Left lung (tissue), 10 donors: ENCODE data around the gene MFF. TPM values are rescaled to one million over a fixed set of nuclear protein-coding genes. Genes with fewer than 3 reads are reported as not detected.
A peak's percentile ranks its signal among the peaks of the same experiment; 100 is the strongest.

Experiments
- ATAC-seq: fragments of 200-7000 bp; cut with Tn5 transposase; one replicate; pipeline ENCODE4 v1.9.1; 2020; ENCODE audit warnings: moderate library complexity
- DNase-seq, 4 donors: peaks; one replicate each; pipeline ENCODE4 v3.0.0-alpha.2; 2013 to 2020
- H3K27ac ChIP-seq, 2 donors: fragments of 200-600 bp; sonication (generic) in 1 of 2; one replicate each; pipeline versions ENCODE4 v1.5.0 to v1.8.0; 2020 to 2021
- H3K27me3 ChIP-seq, 2 donors: fragments of 200-600 bp; sonication (generic) in 1 of 2; one replicate each; pipeline versions ENCODE4 v1.5.0 to v1.8.0; 2020 to 2021
- H3K36me3 ChIP-seq, 2 donors: fragments of 200-600 bp; sonication (generic) in 1 of 2; one replicate each; pipeline versions ENCODE4 v1.5.0 to v1.8.0; 2020 to 2021
- H3K4me1 ChIP-seq, 2 donors: fragments of 200-600 bp; one replicate each; pipeline ENCODE4 v1.8.0; 2021
- H3K4me3 ChIP-seq, 2 donors: fragments of 200-600 bp; sonication (generic) in 1 of 2; one replicate each; pipeline versions ENCODE4 v1.5.0 to v1.8.0; 2020 to 2021; ENCODE audit warnings: mild to moderate bottlenecking in 1 of 2
- H3K9me3 ChIP-seq, 2 donors: fragments of 200-600 bp; sonication (generic) in 1 of 2; one replicate each; pipeline versions ENCODE4 v1.5.0 to v1.8.0; 2020 to 2021
- intact Hi-C, 2 donors: fragments of 100-400 bp; cut with DNase I; formaldehyde crosslinking; loops; one replicate each; pipeline versions ENCODE4 v1.11.2 to v1.14.2; 2022
- polyA plus RNA-seq, 6 donors: library from polyadenylated mRNA; unstranded; fragments of 120-200 nt; gene quantifications; one replicate each; pipeline ENCODE4 v1.2.1, GENCODE V29; 2013; ENCODE audit not compliant: insufficient read length in 6 of 6
- total RNA-seq, 2 donors: library from RNA; stranded (reverse); fragmentation: NEBNext Ultra II Directional; extraction: Animal tissue kit (Norgen Biotek cat#: 25700); gene quantifications; one replicate each; pipeline ENCODE4 v1.2.1, GENCODE V29; 2021
- TF ChIP-seq, protein P1 (sequence below), 2 donors: fragments of 200-600 bp; sonication (generic) in 1 of 2; IDR thresholded peaks; one replicate each; pipeline versions ENCODE4 v1.5.0 to v1.8.0; 2021; ENCODE audit warnings: antibody characterized with exemption in 2 of 2
- donor health status: DM: no; HTN: yes; CAD: no.
- donor health status: DM: no; HTN: no; CAD: no.

The MFF gene
- total and polyA plus RNA-seq, 8 donors: 53.2 to 124 (median 106) TPM

GRCh38 chr2:227287771-227288170, 37.3 kb upstream of the MFF start:
- Histone ChIP-seq H3K9me3 (no peaks in the 10 kb centered on the region), H3K4me1 (no peaks in the 10 kb centered on the region), H3K36me3 (no peaks in the 10 kb centered on the region), H3K27me3 (no peaks in the 10 kb centered on the region), H3K4me3 (no peak overlapping the region), H3K27ac (no peak overlapping the region)
- TF ChIP-seq, protein P1, sequence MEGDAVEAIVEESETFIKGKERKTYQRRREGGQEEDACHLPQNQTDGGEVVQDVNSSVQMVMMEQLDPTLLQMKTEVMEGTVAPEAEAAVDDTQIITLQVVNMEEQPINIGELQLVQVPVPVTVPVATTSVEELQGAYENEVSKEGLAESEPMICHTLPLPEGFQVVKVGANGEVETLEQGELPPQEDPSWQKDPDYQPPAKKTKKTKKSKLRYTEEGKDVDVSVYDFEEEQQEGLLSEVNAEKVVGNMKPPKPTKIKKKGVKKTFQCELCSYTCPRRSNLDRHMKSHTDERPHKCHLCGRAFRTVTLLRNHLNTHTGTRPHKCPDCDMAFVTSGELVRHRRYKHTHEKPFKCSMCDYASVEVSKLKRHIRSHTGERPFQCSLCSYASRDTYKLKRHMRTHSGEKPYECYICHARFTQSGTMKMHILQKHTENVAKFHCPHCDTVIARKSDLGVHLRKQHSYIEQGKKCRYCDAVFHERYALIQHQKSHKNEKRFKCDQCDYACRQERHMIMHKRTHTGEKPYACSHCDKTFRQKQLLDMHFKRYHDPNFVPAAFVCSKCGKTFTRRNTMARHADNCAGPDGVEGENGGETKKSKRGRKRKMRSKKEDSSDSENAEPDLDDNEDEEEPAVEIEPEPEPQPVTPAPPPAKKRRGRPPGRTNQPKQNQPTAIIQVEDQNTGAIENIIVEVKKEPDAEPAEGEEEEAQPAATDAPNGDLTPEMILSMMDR (IDR thresholded peaks at IDR 0.05): no peak
- intact Hi-C loops: no loop called here
- ATAC-seq (no peak), DNase-seq (no peak)

GRCh38 chr2:227292314-227292713, 32.7 kb upstream of the MFF start:
- Histone ChIP-seq H3K36me3 (no peaks in the 10 kb centered on the region), H3K9me3 (no peaks in the 10 kb centered on the region), H3K27ac (no peak overlapping the region), H3K4me1 (no peaks in the 10 kb centered on the region), H3K4me3 (no peak overlapping the region), H3K27me3 (no peaks in the 10 kb centered on the region)
- no peak for ATAC-seq
- intact Hi-C loops: no loop called here
- TF ChIP-seq, protein P1 (IDR thresholded peaks at IDR 0.05): no peak
- no peak for DNase-seq

GRCh38 chr2:227293531-227293930, 31.5 kb upstream of the MFF start:
- H3K27me3 ChIP-seq: no peaks in the 10 kb centered on the region
- H3K4me1 ChIP-seq: no peaks in the 10 kb centered on the region
- no peak for DNase-seq
- TF ChIP-seq, protein P1 (IDR thresholded peaks at IDR 0.05): no peak
- no peak overlapping the region for H3K27ac ChIP-seq
- no peaks in the 10 kb centered on the region for H3K36me3 ChIP-seq
- ATAC-seq: no peak
- H3K4me3 ChIP-seq: no peak overlapping the region
- H3K9me3 ChIP-seq: no peaks in the 10 kb centered on the region
- intact Hi-C loops: no loop called here

- TF ChIP-seq, protein P1 (IDR thresholded peaks at IDR 0.05): no peak
- intact Hi-C loops: no loop called here
- H3K36me3 ChIP-seq: no peaks in the 10 kb centered on the region
- no peaks in the 10 kb centered on the region for H3K27me3 ChIP-seq
- no peak for ATAC-seq
- H3K4me1 ChIP-seq: no peaks in the 10 kb centered on the region
- no peaks in the 10 kb centered on the region for H3K9me3 ChIP-seq
- no peak overlapping the region for H3K27ac ChIP-seq
- no peak for DNase-seq
- no peak overlapping the region for H3K4me3 ChIP-seq
Measured at GRCh38 chr2:227295806-227296205, 29.2 kb upstream of the MFF start.

DNA sequence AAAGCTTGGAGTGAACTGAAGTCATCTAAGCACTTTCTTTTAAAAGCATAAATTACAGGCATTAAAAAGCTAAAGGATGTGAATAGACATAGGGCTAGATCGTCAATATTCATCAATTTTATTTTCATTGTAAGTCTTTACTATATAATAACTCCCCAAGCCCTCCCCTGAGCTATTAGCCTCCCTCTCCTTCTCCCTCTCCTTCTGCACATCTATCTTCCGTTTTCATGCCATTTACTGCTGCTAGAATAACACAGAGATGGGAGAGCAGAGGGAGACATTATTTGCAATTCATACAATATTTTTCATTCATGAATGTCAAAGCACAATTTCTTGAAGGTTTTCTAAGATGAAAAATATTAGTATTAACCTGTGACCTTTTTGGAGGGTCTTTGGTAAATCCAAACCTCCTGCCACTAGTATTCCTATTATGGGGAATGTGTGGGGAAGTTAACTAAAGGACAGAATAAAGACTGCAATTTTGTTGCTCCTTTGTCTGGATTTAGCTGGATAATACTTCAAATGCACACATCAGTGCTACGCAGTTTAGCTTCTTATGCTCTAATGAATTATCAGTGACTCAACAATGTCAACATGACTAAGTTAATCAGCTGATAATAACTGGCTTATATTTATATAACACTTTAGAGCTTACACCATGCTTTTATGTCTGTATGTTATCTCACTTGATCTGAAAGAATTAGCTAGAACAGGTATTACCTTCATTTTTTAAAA, 28.2 kb upstream of the MFF start:
- H3K36me3 ChIP-seq: no peaks in the 10 kb centered on the region
- no peaks in the 10 kb centered on the region for H3K9me3 ChIP-seq
- H3K4me3 ChIP-seq: no peak overlapping the region
- no peak overlapping the region for H3K27ac ChIP-seq
- intact Hi-C loops: no loop called here
- DNase-seq (no peak), ATAC-seq (peak; percentile 65)
- no peaks in the 10 kb centered on the region for H3K27me3 ChIP-seq
- no peaks in the 10 kb centered on the region for H3K4me1 ChIP-seq
- TF ChIP-seq, protein P1 (IDR thresholded peaks at IDR 0.05): no peak
